ENCODE results near the gene TPSAB1.

GRCh38 chr16:1221628-1222552 is 18.6 kb upstream of the TPSAB1 start:
- TF ChIP-seq REST (IDR thresholded peaks at IDR 0.05; ENCODE audit: insufficient read depth in 1 of 2, low read depth in 2 of 2, low read length in 2 of 2) (no peak), POLR2AphosphoS5 (IDR thresholded peaks at IDR 0.05; ENCODE audit: low read depth, low read length) (no peak), FOXP2 (optimal IDR thresholded peaks at IDR 0.05; ENCODE audit: borderline replicate concordance, extremely low read depth, extremely low read length, insufficient read depth) (no peak)

Data from PFSK-1 (cell line).